AG09309 (cell line): ENCODE data around the gene C14orf132.

Source experiments
- DNase-seq: peaks from one replicate; pipeline ENCODE4 v3.0.0-alpha.2; 2010; ENCODE audit warnings: low read depth
- H3K4me3 ChIP-seq: 2 replicates; pipeline ENCODE4 v1.5.1; 2011; ENCODE audit warnings: mild to moderate bottlenecking, low read depth, low read length, moderate library complexity; ENCODE audit not compliant: control insufficient read depth
- TF ChIP-seq, protein P1 (sequence below): IDR thresholded peaks from 2 replicates; pipeline ENCODE4 v1.5.1; 2011; ENCODE audit warnings: mild to moderate bottlenecking, low read depth, low read length, inconsistent platforms; ENCODE audit not compliant: insufficient read depth, control insufficient read depth; ENCODE audit errors: missing control alignments

The C14orf132 gene

GRCh38 chr14:96054661-96055060 is 15.5 kb downstream of the C14orf132 start:
- TF ChIP-seq, protein P1, sequence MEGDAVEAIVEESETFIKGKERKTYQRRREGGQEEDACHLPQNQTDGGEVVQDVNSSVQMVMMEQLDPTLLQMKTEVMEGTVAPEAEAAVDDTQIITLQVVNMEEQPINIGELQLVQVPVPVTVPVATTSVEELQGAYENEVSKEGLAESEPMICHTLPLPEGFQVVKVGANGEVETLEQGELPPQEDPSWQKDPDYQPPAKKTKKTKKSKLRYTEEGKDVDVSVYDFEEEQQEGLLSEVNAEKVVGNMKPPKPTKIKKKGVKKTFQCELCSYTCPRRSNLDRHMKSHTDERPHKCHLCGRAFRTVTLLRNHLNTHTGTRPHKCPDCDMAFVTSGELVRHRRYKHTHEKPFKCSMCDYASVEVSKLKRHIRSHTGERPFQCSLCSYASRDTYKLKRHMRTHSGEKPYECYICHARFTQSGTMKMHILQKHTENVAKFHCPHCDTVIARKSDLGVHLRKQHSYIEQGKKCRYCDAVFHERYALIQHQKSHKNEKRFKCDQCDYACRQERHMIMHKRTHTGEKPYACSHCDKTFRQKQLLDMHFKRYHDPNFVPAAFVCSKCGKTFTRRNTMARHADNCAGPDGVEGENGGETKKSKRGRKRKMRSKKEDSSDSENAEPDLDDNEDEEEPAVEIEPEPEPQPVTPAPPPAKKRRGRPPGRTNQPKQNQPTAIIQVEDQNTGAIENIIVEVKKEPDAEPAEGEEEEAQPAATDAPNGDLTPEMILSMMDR: no peak
- DNase-seq: no peak
- no peak overlapping the region for H3K4me3 ChIP-seq

GRCh38 chr14:96055065-96055752 is 16.0 kb downstream of the C14orf132 start:
- H3K4me3 ChIP-seq: no peak overlapping the region
- no peak for DNase-seq
- TF ChIP-seq, protein P1: no peak

- DNase-seq: no peak
- H3K4me3 ChIP-seq: no peak overlapping the region
- TF ChIP-seq, protein P1: no peak
Observed at GRCh38 chr14:96055753-96056508, 16.8 kb downstream of the C14orf132 start.

GRCh38 chr14:96056509-96057422 is 17.6 kb downstream of the C14orf132 start:
- H3K4me3 ChIP-seq: no peak overlapping the region
- DNase-seq: no peak
- TF ChIP-seq, protein P1: no peak

- H3K4me3 ChIP-seq: no peak overlapping the region
- TF ChIP-seq, protein P1: no peak
Observed at GRCh38 chr14:96057738-96058137, 18.6 kb downstream of the C14orf132 start.

DNA sequence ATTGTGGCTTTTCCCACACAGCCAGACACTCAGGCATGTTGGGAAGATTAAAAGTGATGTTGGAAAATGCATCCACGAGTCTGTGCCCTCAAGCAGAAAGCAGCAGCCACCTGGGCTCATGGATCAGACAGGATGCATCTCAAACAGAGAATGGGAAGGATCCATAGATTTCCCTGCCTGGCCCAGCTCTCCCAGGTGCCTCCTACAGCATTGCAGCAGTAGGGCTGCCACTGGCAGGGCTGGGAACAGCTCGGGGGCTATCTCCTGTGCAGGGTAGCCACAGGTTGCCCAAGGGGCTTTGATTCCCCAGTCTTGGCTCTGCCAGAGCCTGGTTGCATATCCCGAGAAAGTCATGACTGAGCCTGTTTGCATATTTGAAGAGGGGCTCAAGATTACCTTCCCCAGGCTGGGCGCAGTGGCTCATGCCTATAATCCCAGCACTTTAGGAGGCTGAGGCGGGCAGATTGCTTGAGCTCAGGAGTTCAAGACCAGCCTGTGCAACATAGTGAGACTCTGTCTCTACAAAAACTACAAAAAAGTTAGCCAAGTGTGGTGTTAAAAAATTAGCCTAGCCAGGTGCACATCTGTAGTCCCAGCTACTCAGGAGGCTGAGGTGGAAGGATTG is 19.5 kb downstream of the C14orf132 start:
- no peak for DNase-seq
- no peak overlapping the region for H3K4me3 ChIP-seq
- TF ChIP-seq, protein P1: no peak

More at GRCh38 chr14:96057738-96058137, 18.6 kb downstream of the C14orf132 start:
- no peak for DNase-seq
